ENCODE measurements around the gene PRPF38A.

DNA sequence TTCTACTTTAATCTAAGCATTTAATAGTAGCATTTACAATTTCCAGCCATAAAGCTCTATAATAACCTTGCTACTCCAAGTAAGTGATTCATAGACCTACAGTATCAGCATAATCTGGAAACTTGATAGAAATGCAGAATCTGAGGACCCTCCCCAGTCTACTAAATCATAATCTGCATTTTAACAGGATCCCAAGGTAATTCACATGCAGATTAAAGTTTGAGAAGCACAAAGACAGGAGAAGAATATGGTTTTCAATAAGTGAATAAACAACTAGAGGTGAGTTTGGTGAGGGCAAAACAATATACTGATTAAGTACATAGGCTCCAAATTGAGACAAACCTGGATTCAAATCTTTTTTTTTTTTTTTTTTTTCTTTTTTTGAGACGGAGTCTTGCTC, 57.4 kb downstream of the PRPF38A start:
- TF ChIP-seq CTCF (conservative IDR thresholded peaks at IDR 0.05; ENCODE audit: low read depth, low read length): no peak
- no peak for TF ChIP-seq EZH2 (IDR thresholded peaks at IDR 0.05; ENCODE audit: low read length, unreplicated experiment)
